Peyer's patch (tissue), 4 donors: ENCODE results near the gene EIF4A2. TPM values are rescaled to one million over a fixed set of nuclear protein-coding genes. Genes with fewer than 3 reads are reported as not detected.
A peak's percentile ranks its signal among the peaks of the same experiment; 100 is the strongest.

Source experiments
- DNase-seq, 3 donors: peaks; one replicate each; pipeline ENCODE4 v3.0.0-alpha.2; 2017 to 2019
- H3K27ac ChIP-seq, 4 donors: fragments of 200-600 bp; sonication (generic); one replicate each; pipeline ENCODE4 v1.5.1; 2016 to 2019
- H3K27me3 ChIP-seq, 2 donors: fragments of 200-600 bp; sonication (generic); one replicate each; pipeline ENCODE4 v1.5.1; 2019
- H3K36me3 ChIP-seq, 3 donors: fragments of 200-600 bp; sonication (generic); one replicate each; pipeline ENCODE4 v1.5.1; 2016 to 2019
- H3K4me1 ChIP-seq, 4 donors: fragments of 200-600 bp; sonication (generic); one replicate each; pipeline ENCODE4 v1.5.1; 2016 to 2019
- H3K4me3 ChIP-seq, 4 donors: fragments of 200-600 bp; sonication (generic); 1 replicate in 3 of 4; 2 replicates in 1 of 4; pipeline ENCODE4 v1.5.1; 2016 to 2019; ENCODE audit warnings: mild to moderate bottlenecking in 1 of 4
- H3K9me3 ChIP-seq, 4 donors: fragments of 200-600 bp; sonication (generic); one replicate each; pipeline ENCODE4 v1.5.1; 2016 to 2019; ENCODE audit warnings: mild to moderate bottlenecking in 1 of 4
- CTCF ChIP-seq, 6 experiments: fragments of 450-650 bp in 4 of 6; fragments of 200-600 bp in 2 of 6; sonication (generic) in 1 of 6; IDR thresholded peaks; one replicate each; pipeline ENCODE4 v1.5.1; 2017 to 2019; ENCODE audit warnings: antibody characterized with exemption in 6 of 6, mild to moderate bottlenecking in 3 of 6, moderate library complexity in 1 of 6
- POLR2A ChIP-seq, 2 donors: fragments of 450-650 bp; IDR thresholded peaks; one replicate each; pipeline ENCODE4 v1.5.1; 2017; ENCODE audit warnings: antibody characterized with exemption in 2 of 2, mild to moderate bottlenecking in 2 of 2, moderate library complexity in 2 of 2
- total RNA-seq, 4 donors: library from RNA; depleted of rRNA; stranded (reverse); fragments of >200 nt; gene quantifications; one replicate each; pipeline ENCODE4 v1.1.0, GENCODE V29; 2016

Gene EIF4A2
- total RNA-seq, result 100 to 1,000 TPM; 218 to 408 (median 262) TPM

GRCh38 chr3:186783058-186783730, at the start of gene EIF4A2:
Gene EIF4A2 (plus strand): TSS chr3:186783577. CDS start chr3:186783611, 34 bp downstream.
- H3K4me3 ChIP-seq, result peak within 1 kb of the TSS; percentile 60 to 86 (median 80)
- H3K27ac ChIP-seq, result peak within 1 kb of the TSS; percentile 89 to 99 (median 96)
- no peaks in the 10 kb centered on the region for H3K9me3 ChIP-seq
- DNase-seq, result peak; percentile 87 to 96 (median 91)
- TF ChIP-seq POLR2A (IDR thresholded peaks at IDR 0.05) (peak; percentile 83 to 93), CTCF (IDR thresholded peaks at IDR 0.05) (no peak)
- H3K27me3 ChIP-seq, result no peaks in the 10 kb centered on the region
- peaks cover 0 to 38% (median 0%) of the 10 kb centered on the region in 3 donors for H3K36me3 ChIP-seq
- peaks cover 0 to 34% (median 21%) of the 10 kb centered on the region in 4 donors for H3K4me1 ChIP-seq

- Histone ChIP-seq H3K27me3 (no peaks in the 10 kb centered on the region), H3K4me1 (peaks cover 0 to 9% (median 0%) of the 10 kb centered on the region in 4 donors), H3K27ac (peak overlapping the region in 1 of 4 donors; percentile 83), H3K36me3 (no peaks in the 10 kb centered on the region), H3K9me3 (no peaks in the 10 kb centered on the region), H3K4me3 (no peak overlapping the region)
- DNase-seq, result no peak
- TF ChIP-seq CTCF (IDR thresholded peaks at IDR 0.05) (no peak), POLR2A (IDR thresholded peaks at IDR 0.05) (no peak)
Measured at GRCh38 chr3:186742618-186743380, 40.6 kb upstream of the EIF4A2 start.

GRCh38 chr3:186743666-186744065, 39.7 kb upstream of the EIF4A2 start:
- no peak for DNase-seq
- H3K36me3 ChIP-seq, result no peaks in the 10 kb centered on the region
- H3K4me3 ChIP-seq, result no peak overlapping the region
- H3K4me1 ChIP-seq, result peaks cover 0 to 9% (median 0%) of the 10 kb centered on the region in 4 donors
- H3K9me3 ChIP-seq, result no peaks in the 10 kb centered on the region
- TF ChIP-seq CTCF (IDR thresholded peaks at IDR 0.05), result no peak
- no peak for TF ChIP-seq POLR2A (IDR thresholded peaks at IDR 0.05)
- H3K27ac ChIP-seq, result peak overlapping the region in 2 of 4 donors; percentile 76 to 83
- no peaks in the 10 kb centered on the region for H3K27me3 ChIP-seq

- H3K27me3 ChIP-seq, result no peaks in the 10 kb centered on the region
- peak in 2 of 3 donors; percentile 76 to 77 for DNase-seq
- H3K4me1 ChIP-seq, result peaks cover 0 to 9% (median 0%) of the 10 kb centered on the region in 4 donors
- no peak for TF ChIP-seq CTCF (IDR thresholded peaks at IDR 0.05)
- TF ChIP-seq POLR2A (IDR thresholded peaks at IDR 0.05), result no peak
- no peaks in the 10 kb centered on the region for H3K9me3 ChIP-seq
- H3K4me3 ChIP-seq, result no peak overlapping the region
- no peaks in the 10 kb centered on the region for H3K36me3 ChIP-seq
- H3K27ac ChIP-seq, result peak overlapping the region in 3 of 4 donors; percentile 56 to 76 (median 73)
Measured at GRCh38 chr3:186746008-186746407, 37.4 kb upstream of the EIF4A2 start.

- no peaks in the 10 kb centered on the region for H3K9me3 ChIP-seq
- no peak overlapping the region for H3K4me3 ChIP-seq
- H3K36me3 ChIP-seq, result no peaks in the 10 kb centered on the region
- DNase-seq, result no peak
- H3K4me1 ChIP-seq, result peaks cover 0 to 5% (median 0%) of the 10 kb centered on the region in 4 donors
- H3K27ac ChIP-seq, result no peak overlapping the region
- no peak for TF ChIP-seq POLR2A (IDR thresholded peaks at IDR 0.05)
- TF ChIP-seq CTCF (IDR thresholded peaks at IDR 0.05), result no peak
- no peaks in the 10 kb centered on the region for H3K27me3 ChIP-seq
Measured at GRCh38 chr3:186750316-186750715, 33.1 kb upstream of the EIF4A2 start.
